ENCODE measurements around the gene AIMP1.
"Not testable (repeated sequence)": the region's sequence is repeated elsewhere in the genome, so short reads cannot be mapped to it uniquely, and the experiment has no call there.

AIMP1 gene

GRCh38 chr4:106312997-106313522 is 3.3 kb upstream of the AIMP1 start:
- DNase-seq: no peak

- no peak for DNase-seq
These were observed 1.4 kb upstream of the AIMP1 start for GRCh38 chr4:106314960-106315359.

- DNase-seq: peak; percentile 47
These were observed 828 bp upstream of the AIMP1 start for GRCh38 chr4:106315476-106315967.

GRCh38 chr4:106316773-106317409 is 541 bp downstream of the AIMP1 start:
- no peak for DNase-seq

GRCh38 chr4:106317815-106318214 is 1.5 kb downstream of the AIMP1 start:
- no peak for DNase-seq

GRCh38 chr4:106318511-106318910 is 2.2 kb downstream of the AIMP1 start:
- no peak for DNase-seq

- no peak for DNase-seq
These were observed 3.9 kb downstream of the AIMP1 start for GRCh38 chr4:106320235-106320634.

GRCh38 chr4:106321168-106321567 is 4.8 kb downstream of the AIMP1 start:
- DNase-seq: not testable (repeated sequence)

- DNase-seq: not testable (repeated sequence)
These were observed 5.5 kb downstream of the AIMP1 start for GRCh38 chr4:106321814-106322213.

- DNase-seq: no peak
These were observed 6.8 kb downstream of the AIMP1 start for GRCh38 chr4:106323119-106323518.

GRCh38 chr4:106325800-106326199 is 9.4 kb downstream of the AIMP1 start:
- no peak for DNase-seq

- DNase-seq: no peak
These were observed 12.8 kb downstream of the AIMP1 start for GRCh38 chr4:106329041-106329618.

- DNase-seq: no peak
These were observed 16.8 kb downstream of the AIMP1 start for GRCh38 chr4:106333186-106333585.

GRCh38 chr4:106334741-106335470 is 18.6 kb downstream of the AIMP1 start:
- no peak for DNase-seq

- DNase-seq: no peak
These were observed 20.3 kb downstream of the AIMP1 start for GRCh38 chr4:106336618-106337017.

GRCh38 chr4:106337916-106338315 is 21.6 kb downstream of the AIMP1 start:
- no peak for DNase-seq

GRCh38 chr4:106338671-106339070 is 22.3 kb downstream of the AIMP1 start:
- no peak for DNase-seq

- no peak for DNase-seq
These were observed 23.1 kb downstream of the AIMP1 start for GRCh38 chr4:106339431-106339830.

GRCh38 chr4:106340774-106341173 is 24.4 kb downstream of the AIMP1 start:
- DNase-seq: no peak

- no peak for DNase-seq
These were observed 27.7 kb downstream of the AIMP1 start for GRCh38 chr4:106343865-106344646.

GRCh38 chr4:106344647-106344970 is 28.3 kb downstream of the AIMP1 start:
- no peak for DNase-seq

GRCh38 chr4:106347167-106347566 is 30.8 kb downstream of the AIMP1 start:
- no peak for DNase-seq

- DNase-seq: no peak
These were observed 34.7 kb downstream of the AIMP1 start for GRCh38 chr4:106351016-106351415.
